GM18951 (cell line): ENCODE measurements around the gene SRGAP3.

Source experiments
- POLR2A ChIP-seq: IDR thresholded peaks from 4 replicates; pipeline ENCODE4 v1.6.1; 2011; ENCODE audit warnings: mild to moderate bottlenecking; ENCODE audit not compliant: insufficient read length, insufficient read depth; ENCODE audit errors: extremely low read depth
- in situ Hi-C: fragments of 300-500 bp; cut with MboI; formaldehyde crosslinking; loops from one replicate; pipeline ENCODE4 v1.12.0; 2022; ENCODE audit warnings: low sequenced_read_pairs, mixed read lengths, inconsistent platforms; ENCODE audit not compliant: unreplicated experiment

The SRGAP3 gene

DNA sequence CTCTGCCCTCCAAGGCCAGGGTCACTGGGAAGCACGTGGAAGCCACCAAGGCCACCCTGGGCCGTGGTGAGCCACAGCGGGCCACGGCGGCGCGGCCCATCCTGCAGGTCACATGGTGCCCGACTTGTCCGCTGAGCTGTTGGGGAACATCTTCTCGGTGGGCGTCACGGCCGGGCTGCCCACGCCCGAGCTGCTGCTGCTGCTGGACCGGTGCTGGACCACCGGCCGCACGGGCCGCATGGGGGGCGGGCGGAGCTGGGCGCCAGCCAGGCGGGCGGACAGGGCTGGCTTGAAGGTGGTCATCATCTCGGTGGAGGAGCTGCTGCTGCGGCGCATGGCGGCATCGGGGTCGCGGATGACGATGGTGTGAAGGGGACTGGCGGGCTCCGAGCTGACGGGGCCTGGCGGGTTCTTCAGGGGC lies 264.0 kb downstream of the SRGAP3 start:
- in situ Hi-C loops, result no loop called here
- no peak for TF ChIP-seq POLR2A

DNA sequence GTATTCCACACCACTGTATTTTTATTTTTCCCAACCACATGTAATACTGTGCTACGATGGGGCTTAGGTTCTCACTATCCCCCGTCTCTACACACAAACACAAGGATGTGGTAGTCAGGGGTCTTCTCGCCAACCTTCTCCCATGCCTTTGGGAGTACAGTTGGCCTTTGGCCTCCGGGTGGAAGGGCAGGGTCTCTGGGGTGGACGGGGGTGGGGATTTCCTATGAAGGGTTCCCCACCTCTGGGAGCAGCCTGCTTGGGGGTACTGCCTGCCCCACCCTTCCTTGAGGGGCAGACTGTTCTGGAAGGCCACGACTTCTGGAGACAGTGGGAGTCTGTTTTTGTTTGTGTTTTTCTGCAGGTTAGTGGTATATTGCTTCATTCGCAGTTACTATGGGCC lies 264.9 kb downstream of the SRGAP3 start:
- TF ChIP-seq POLR2A, result no peak
- in situ Hi-C loops, result no loop called here

GRCh38 chr3:8984081-8984480 lies 265.4 kb downstream of the SRGAP3 start:
- no peak for TF ChIP-seq POLR2A
- in situ Hi-C loops, result no loop called here

DNA sequence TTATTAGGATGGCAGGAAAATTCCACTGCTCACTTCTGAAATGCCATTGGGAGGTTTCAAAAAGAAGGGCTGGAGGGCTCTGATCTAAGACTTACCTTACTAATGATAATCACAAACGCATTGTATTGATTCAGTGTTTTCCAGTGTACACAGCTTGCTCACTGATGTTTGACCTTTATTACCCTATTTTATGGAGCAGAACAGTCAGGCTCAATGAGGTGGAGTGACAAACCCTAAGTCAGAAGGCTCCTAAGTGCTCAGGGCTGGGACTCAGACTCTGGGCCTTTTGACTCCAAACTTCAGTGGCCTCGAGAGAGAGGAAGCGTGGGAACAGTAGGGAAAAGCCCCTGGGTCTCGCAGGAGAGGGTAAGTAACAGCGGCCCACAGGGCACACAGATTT lies 265.9 kb downstream of the SRGAP3 start:
- no peak for TF ChIP-seq POLR2A
- in situ Hi-C loops, result no loop called here

GRCh38 chr3:8983026-8983425 lies 266.4 kb downstream of the SRGAP3 start:
- no peak for TF ChIP-seq POLR2A
- in situ Hi-C loops, result no loop called here

- no peak for TF ChIP-seq POLR2A
- in situ Hi-C loops, result no loop called here
These were observed 266.9 kb downstream of the SRGAP3 start for GRCh38 chr3:8982509-8982908.

DNA sequence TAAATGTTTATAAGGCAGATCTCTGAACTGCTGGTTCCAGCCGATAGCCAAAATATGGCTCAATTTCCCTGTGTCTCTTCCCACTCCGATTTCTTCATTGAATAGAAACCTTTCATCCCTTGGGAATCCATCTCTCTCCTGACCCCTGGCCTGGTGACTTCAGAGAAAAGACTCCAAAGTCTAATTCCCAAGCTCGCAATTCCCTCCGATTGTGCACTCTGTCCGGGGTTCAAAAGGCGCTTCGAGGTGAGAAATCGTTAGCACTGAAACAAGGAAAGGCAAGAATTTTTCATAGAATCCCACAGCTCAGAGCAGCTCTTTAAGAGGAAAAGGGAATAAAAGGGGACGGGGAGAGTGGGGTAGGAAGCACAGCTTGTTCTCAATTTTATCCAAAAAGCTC lies 267.7 kb downstream of the SRGAP3 start:
- TF ChIP-seq POLR2A, result no peak
- in situ Hi-C loops, result no loop called here

DNA sequence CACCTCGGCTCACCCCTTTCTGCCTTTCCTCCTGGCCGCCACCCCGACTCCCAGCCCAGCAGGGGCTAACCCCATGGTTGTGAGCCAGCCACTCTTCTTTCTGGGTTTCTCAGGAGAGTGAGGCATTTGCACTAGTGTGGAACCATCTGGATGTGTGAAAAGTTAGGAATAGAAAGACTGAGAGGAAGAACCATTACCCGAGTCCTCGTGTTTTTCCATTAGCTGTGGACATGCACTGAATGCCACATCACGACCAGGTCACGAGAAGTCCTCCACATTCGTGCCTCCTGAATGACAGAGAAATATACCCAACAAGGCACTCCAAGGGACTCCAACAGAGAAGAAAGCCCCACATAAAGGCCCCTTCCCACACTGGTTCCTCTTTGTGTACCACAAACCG lies 268.1 kb downstream of the SRGAP3 start:
- in situ Hi-C loops, result no loop called here
- no peak for TF ChIP-seq POLR2A

DNA sequence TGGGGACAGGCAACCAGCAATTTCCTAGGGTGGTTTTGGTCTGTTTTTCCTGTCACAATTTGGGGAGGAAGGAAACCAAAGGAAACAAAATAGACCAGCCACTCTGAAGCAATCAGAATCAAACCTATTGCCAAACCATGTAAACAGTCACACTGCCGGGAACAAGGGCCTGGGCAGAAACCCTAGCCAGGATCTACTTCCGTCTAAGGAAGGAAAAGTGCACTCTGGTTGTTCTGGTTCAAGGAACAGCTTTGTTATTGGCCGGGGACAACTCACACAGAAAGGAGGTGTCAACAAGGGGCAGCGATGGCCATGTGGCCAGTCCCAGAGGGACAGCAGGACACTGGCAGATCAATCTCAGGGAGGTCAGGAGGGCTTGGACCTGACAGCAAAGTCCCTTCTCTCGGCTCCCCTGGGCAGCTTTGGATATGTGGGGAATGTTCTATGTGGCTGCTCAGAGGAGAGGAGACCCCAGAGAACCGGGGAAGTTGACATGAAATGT lies 268.6 kb downstream of the SRGAP3 start:
- TF ChIP-seq POLR2A, result no peak

DNA sequence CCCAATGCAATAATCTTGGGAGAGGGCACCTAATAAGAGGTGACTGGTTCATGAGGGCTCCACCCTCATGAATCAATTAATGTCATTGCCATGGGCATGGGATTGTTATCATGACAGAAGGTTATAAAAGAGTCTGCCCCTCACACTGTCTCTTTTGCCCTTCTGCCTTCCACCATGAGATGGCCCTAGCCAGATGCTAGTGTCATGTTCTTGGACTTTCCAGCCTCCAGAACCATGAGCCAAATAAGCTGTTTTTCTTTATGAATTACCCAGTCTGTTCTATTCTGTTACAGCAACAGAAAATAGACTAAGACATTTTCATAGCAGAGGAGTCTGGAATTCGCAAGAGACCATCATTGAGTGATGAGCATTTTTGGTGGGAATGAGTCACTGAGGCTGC lies 270.2 kb downstream of the SRGAP3 start:
- no peak for TF ChIP-seq POLR2A
- in situ Hi-C loops, result loop anchor here (10.0 kb wide), 1 partner anchor 96 kb away; no protein-coding TSS in a partner anchor

More for the DNA sequence above, 268.6 kb downstream of the SRGAP3 start:
- in situ Hi-C loops, result no loop called here

GRCh38 chr3:8978551-8978950 lies 270.9 kb downstream of the SRGAP3 start:
- in situ Hi-C loops, result loop anchor here (10.0 kb wide), 1 partner anchor 96 kb away; no protein-coding TSS in a partner anchor

GRCh38 chr3:8976540-8977182 lies 272.8 kb downstream of the SRGAP3 start:
- no peak for TF ChIP-seq POLR2A
- in situ Hi-C loops, result loop anchor here (10.0 kb wide), 1 partner anchor 98 kb away; no protein-coding TSS in a partner anchor

More at GRCh38 chr3:8978551-8978950, 270.9 kb downstream of the SRGAP3 start:
- TF ChIP-seq POLR2A, result no peak

DNA sequence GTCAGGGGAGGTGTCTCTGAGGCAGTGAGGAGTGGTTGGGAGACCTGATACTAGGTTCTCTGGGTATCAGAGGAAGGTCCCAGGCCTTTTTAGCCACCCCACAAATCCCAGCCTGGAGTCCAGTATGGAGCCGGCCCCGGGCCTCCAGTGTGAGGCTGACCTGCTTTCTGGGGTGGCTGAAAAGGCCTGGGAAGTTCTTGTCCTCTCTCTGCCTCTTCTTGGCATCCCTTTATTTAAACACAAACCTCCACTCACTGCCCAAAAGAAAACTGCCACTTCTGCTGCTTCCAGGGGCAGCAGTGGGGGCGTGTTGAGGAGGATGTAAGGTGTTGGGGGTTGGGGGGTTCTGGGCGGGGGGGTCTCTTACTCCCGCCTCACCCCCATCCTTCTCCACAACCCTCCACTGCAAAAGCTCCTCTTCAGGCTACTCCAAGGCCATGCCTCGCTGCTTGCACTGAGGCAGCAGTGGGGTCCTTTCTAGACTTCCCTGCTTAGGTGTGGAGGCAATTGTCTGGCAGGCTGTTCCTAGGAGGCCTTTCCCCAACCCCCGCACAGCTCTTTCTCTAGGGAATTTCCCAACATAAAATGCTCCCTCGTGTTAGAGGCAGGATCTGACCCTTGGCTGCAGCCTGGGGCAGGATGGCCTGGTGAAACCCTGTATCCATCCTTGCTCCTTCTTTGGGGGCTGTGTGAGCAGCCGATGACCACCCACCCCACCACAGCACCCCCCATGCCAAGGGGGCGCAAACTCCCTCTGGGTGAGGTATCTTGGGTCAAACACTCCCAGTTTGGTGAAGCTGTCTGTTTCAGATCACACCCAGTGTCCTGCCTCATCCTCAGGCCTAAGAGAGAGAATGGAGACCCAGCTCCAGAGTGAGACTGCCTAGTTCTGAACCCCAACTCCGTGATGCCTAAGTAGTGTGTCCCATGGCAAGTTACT lies 274.1 kb downstream of the SRGAP3 start:
- in situ Hi-C loops, result loop anchor here (10.0 kb wide), 1 partner anchor 99 kb away; no protein-coding TSS in a partner anchor
- no peak for TF ChIP-seq POLR2A
